Immature natural killer cell (primary cell): Measurements from ENCODE around the gene LAMB1. TPM values are rescaled to one million over a fixed set of nuclear protein-coding genes. Genes with fewer than 3 reads are reported as not detected.
"Not testable (repeated sequence)": the region's sequence is repeated elsewhere in the genome, so short reads cannot be mapped to it uniquely, and the experiment has no call there.

Source experiments
- DNase-seq, 3 donors: peaks; one replicate each; pipeline ENCODE4 v3.0.0; 2022; ENCODE audit warnings: mixed read lengths in 1 of 3
- H3K27ac Mint-ChIP-seq, 6 donors: one replicate each; pipeline ENCODE4 v1.8.0; 2020; ENCODE audit warnings: mixed read lengths in 6 of 6, mild to moderate bottlenecking in 5 of 6, inconsistent platforms in 4 of 6, moderate library complexity in 3 of 6
- H3K27me3 Mint-ChIP-seq, 3 donors: one replicate each; pipeline ENCODE4 v1.8.0; 2020 to 2021; ENCODE audit warnings: low read depth in 3 of 3, mild to moderate bottlenecking in 3 of 3, mixed read lengths in 3 of 3, moderate library complexity in 3 of 3, inconsistent platforms in 1 of 3
- H3K36me3 Mint-ChIP-seq, 3 donors: one replicate each; pipeline ENCODE4 v1.8.0; 2020; ENCODE audit warnings: mixed read lengths in 3 of 3, inconsistent platforms in 2 of 3, mild to moderate bottlenecking in 2 of 3
- H3K4me1 Mint-ChIP-seq, 2 donors: one replicate each; pipeline ENCODE4 v1.8.0; 2020; ENCODE audit warnings: inconsistent platforms in 2 of 2, mild to moderate bottlenecking in 2 of 2, mixed read lengths in 2 of 2, moderate library complexity in 1 of 2
- H3K4me3 Mint-ChIP-seq, 5 donors: one replicate each; pipeline ENCODE4 v1.8.0; 2020; ENCODE audit warnings: mild to moderate bottlenecking in 5 of 5, mixed read lengths in 5 of 5, inconsistent platforms in 3 of 5, moderate library complexity in 3 of 5
- H3K9me3 Mint-ChIP-seq, 6 donors: one replicate each; pipeline ENCODE4 v1.8.0; 2020; ENCODE audit warnings: mild to moderate bottlenecking in 6 of 6, mixed read lengths in 6 of 6, inconsistent platforms in 4 of 6, moderate library complexity in 3 of 6
- polyA plus RNA-seq, 3 donors: library from polyadenylated mRNA; unstranded; fragments of 300-500 nt; fragmentation: Illumina TruSeq; gene quantifications; one replicate each; pipeline ENCODE4 v1.2.3, GENCODE V29; 2021

The LAMB1 gene
- under 1 TPM in 1 of 3 donors, not detected in 2; 0.77 TPM for polyA plus RNA-seq

- Mint-ChIP-seq H3K27me3 (peaks cover 8 to 20% (median 14%) of the 10 kb centered on the region in 3 donors), H3K4me3 (peak within 1 kb of the TSS; percentile 15 to 63 (median 56)), H3K27ac (no peak within 1 kb of the TSS), H3K4me1 (peaks cover 0 to 9% of the 10 kb centered on the region in 2 donors), H3K36me3 (no peaks in the 10 kb centered on the region), H3K9me3 (peaks cover 0 to 4% (median 1%) of the 10 kb centered on the region in 6 donors)
- DNase-seq: no peak
These were observed at the start of gene LAMB1 for GRCh38 chr7:108002726-108003598. LAMB1 (minus strand) TSS chr7:108003161; CDS start chr7:108002885, 276 bp downstream.

- H3K9me3 Mint-ChIP-seq: no peaks in the 10 kb centered on the region
- peaks cover 2 to 5% of the 10 kb centered on the region in 2 donors for H3K4me1 Mint-ChIP-seq
- DNase-seq: no peak
- H3K36me3 Mint-ChIP-seq: no peaks in the 10 kb centered on the region
- H3K27me3 Mint-ChIP-seq: peaks cover 0 to 6% (median 6%) of the 10 kb centered on the region in 3 donors
- no peak overlapping the region for H3K27ac Mint-ChIP-seq
- H3K4me3 Mint-ChIP-seq: no peak overlapping the region
These were observed 48.5 kb upstream of the LAMB1 start for GRCh38 chr7:108051454-108051853.

GRCh38 chr7:108049962-108050361 is 47.0 kb upstream of the LAMB1 start:
- H3K9me3 Mint-ChIP-seq: no peaks in the 10 kb centered on the region
- H3K4me1 Mint-ChIP-seq: peaks cover 2 to 5% of the 10 kb centered on the region in 2 donors
- no peak for DNase-seq
- no peaks in the 10 kb centered on the region for H3K36me3 Mint-ChIP-seq
- H3K27ac Mint-ChIP-seq: no peak overlapping the region
- H3K4me3 Mint-ChIP-seq: no peak overlapping the region
- H3K27me3 Mint-ChIP-seq: peaks cover 0 to 9% (median 6%) of the 10 kb centered on the region in 3 donors

DNA sequence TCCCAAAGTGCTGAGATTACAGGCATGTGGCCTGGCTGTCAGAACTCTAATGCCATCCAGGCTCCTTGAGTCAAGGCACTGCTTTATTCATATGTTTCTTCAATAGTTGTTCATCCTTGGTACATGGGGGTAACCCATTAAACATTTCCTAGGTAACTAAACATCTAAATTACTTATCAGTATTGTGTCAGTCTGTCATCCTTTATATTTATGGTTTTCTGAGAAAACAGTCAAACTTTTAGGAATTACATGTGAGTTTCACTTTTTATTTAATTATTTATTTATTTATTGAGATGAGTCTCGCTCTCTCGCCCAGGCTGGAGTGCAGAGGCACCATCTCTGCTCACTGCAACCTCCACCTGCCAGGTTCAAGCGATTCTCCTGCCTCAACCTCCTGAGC is 45.5 kb upstream of the LAMB1 start:
- Mint-ChIP-seq H3K9me3 (peaks cover 0 to 2% (median 0%) of the 10 kb centered on the region in 6 donors), H3K27ac (no peak overlapping the region), H3K4me1 (peaks cover 2 to 5% of the 10 kb centered on the region in 2 donors), H3K27me3 (peaks cover 0 to 9% (median 4%) of the 10 kb centered on the region in 3 donors), H3K36me3 (no peaks in the 10 kb centered on the region), H3K4me3 (no peak overlapping the region)
- DNase-seq: no peak

DNA sequence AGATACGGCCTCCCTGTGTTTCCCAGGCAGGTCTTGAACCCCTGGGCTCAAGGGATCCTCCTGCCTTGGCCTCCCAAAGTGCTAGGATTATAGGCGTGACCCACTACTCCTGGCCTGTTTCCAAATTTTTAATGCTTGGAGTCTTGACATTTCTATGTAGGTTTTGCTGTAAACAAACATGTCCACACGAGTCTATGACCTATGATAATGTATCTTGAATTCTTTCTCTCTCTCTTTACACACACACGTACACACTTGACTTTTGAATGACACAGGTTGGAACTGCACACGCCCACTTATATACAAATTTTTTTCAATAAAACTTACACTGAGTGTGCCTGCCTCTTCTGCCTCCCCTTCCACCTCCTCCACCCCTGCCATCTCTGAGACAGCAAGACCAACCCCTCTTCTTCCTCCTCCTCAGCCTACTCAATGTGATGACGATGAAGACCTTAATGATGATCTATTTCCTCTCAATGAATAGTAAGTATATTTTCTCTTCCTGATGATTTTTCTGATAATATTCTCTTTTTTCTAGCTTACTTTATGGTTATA is 44.1 kb upstream of the LAMB1 start:
- H3K36me3 Mint-ChIP-seq: no peaks in the 10 kb centered on the region
- H3K27ac Mint-ChIP-seq: no peak overlapping the region
- H3K27me3 Mint-ChIP-seq: peaks cover 2 to 9% (median 3%) of the 10 kb centered on the region in 3 donors
- no peak overlapping the region for H3K4me3 Mint-ChIP-seq
- H3K4me1 Mint-ChIP-seq: peaks cover 2 to 5% of the 10 kb centered on the region in 2 donors
- no peak for DNase-seq
- H3K9me3 Mint-ChIP-seq: peaks cover 0 to 2% (median 0%) of the 10 kb centered on the region in 6 donors

DNA sequence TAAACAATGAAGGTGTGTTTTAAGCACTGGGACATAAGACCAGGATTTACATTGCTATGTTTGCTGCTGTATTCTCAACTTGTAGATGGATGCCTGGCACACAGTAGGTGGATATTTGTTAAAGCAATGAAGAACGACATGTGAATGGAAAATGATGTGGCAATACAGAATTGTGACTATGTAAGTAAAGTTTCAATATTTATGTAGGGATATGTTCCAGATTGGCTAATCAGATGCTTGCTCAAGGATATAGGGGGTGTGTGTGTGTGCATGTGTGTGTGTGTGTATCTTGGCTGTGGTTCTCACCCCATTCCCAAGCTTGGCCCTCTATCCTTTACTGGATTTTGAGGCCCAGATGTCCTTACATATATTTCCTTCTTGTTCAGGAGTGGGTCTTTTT is 42.7 kb upstream of the LAMB1 start:
- Mint-ChIP-seq H3K36me3 (no peaks in the 10 kb centered on the region), H3K27ac (peak overlapping the region in 1 of 6 donors; percentile 17), H3K9me3 (peaks cover 0 to 2% (median 0%) of the 10 kb centered on the region in 6 donors), H3K27me3 (peaks cover 0 to 5% (median 2%) of the 10 kb centered on the region in 3 donors), H3K4me3 (no peak overlapping the region), H3K4me1 (peaks cover 2 to 5% of the 10 kb centered on the region in 2 donors)
- DNase-seq: no peak

DNA sequence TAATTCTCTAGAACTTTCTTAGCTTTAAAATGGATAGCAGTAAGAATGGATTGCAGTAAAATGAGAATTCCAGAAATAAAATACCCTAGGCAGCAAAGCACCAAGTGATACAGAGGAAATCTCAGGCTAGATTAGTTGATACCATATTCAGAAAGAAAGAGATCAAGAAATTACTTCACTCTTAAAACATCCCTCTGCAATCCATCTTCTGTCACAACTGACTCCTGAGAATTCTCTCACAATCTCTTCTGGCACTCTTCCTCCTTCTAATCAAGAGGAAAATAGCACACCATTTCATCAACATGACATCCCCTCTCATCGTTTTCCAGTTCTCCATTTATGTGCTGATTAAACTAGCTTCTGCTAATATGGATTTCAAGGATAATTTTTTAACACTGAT is 42.2 kb upstream of the LAMB1 start:
- no peaks in the 10 kb centered on the region for H3K36me3 Mint-ChIP-seq
- H3K4me3 Mint-ChIP-seq: no peak overlapping the region
- no peak for DNase-seq
- peaks cover 2 to 5% of the 10 kb centered on the region in 2 donors for H3K4me1 Mint-ChIP-seq
- no peak overlapping the region for H3K27ac Mint-ChIP-seq
- H3K9me3 Mint-ChIP-seq: peaks cover 0 to 2% (median 0%) of the 10 kb centered on the region in 6 donors
- H3K27me3 Mint-ChIP-seq: peaks cover 0 to 5% (median 2%) of the 10 kb centered on the region in 3 donors

DNA sequence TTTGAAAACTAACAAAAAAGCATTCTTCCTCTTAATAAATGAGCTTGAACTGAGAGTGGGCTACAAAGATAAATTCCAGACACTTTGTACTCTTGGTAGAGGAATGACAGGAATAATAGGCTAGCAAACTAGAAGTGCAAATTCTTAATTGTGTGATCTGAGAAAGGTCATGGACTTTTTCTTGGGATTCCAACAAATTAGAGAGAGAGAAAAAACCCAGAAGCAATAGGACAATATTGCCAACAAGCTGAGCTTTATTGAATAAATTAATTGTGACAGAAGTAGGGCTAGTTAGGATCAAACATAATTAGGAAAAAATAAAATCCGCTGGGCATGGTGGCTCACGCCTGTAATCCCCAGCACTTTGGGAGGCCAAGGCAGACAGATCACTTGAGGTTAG is 41.4 kb upstream of the LAMB1 start:
- H3K9me3 Mint-ChIP-seq: peaks cover 0 to 2% (median 0%) of the 10 kb centered on the region in 6 donors
- H3K4me3 Mint-ChIP-seq: no peak overlapping the region
- no peak for DNase-seq
- peaks cover 2 to 5% of the 10 kb centered on the region in 2 donors for H3K4me1 Mint-ChIP-seq
- H3K27me3 Mint-ChIP-seq: peaks cover 0 to 5% (median 2%) of the 10 kb centered on the region in 3 donors
- H3K36me3 Mint-ChIP-seq: no peaks in the 10 kb centered on the region
- no peak overlapping the region for H3K27ac Mint-ChIP-seq

DNA sequence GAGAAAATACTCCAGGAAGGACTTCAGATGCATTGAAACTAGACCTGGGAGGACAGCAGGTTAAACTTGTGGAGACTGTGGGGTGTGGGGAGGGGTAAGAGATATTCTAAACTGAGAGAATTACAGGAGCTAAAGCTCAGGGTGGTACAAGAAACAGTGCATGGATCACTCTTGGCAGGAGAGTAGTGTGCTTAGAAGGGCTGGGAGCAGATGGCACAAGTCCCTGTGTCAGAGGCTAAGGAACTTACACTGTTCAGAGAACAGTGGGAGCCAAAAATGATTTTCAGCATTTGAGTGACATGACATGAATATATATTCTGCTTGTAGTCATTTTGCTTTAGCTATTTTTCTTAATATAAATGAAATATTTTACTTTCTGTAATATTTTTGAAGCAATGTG is 36.0 kb upstream of the LAMB1 start:
- no peak for DNase-seq
- H3K4me3 Mint-ChIP-seq: no peak overlapping the region
- H3K4me1 Mint-ChIP-seq: no peaks in the 10 kb centered on the region
- H3K27ac Mint-ChIP-seq: no peak overlapping the region
- peaks cover 0 to 2% (median 0%) of the 10 kb centered on the region in 6 donors for H3K9me3 Mint-ChIP-seq
- H3K27me3 Mint-ChIP-seq: peaks cover 0 to 3% (median 0%) of the 10 kb centered on the region in 3 donors
- H3K36me3 Mint-ChIP-seq: no peaks in the 10 kb centered on the region

GRCh38 chr7:108037741-108038140 is 34.8 kb upstream of the LAMB1 start:
- Mint-ChIP-seq H3K27me3 (peaks cover 0 to 2% (median 0%) of the 10 kb centered on the region in 3 donors), H3K4me3 (no peak overlapping the region), H3K27ac (no peak overlapping the region), H3K36me3 (no peaks in the 10 kb centered on the region), H3K4me1 (no peaks in the 10 kb centered on the region), H3K9me3 (no peaks in the 10 kb centered on the region)
- no peak for DNase-seq

- no peak for DNase-seq
- H3K4me1 Mint-ChIP-seq: no peaks in the 10 kb centered on the region
- peaks cover 0 to 2% (median 0%) of the 10 kb centered on the region in 3 donors for H3K27me3 Mint-ChIP-seq
- no peak overlapping the region for H3K4me3 Mint-ChIP-seq
- no peaks in the 10 kb centered on the region for H3K9me3 Mint-ChIP-seq
- H3K36me3 Mint-ChIP-seq: no peaks in the 10 kb centered on the region
- no peak overlapping the region for H3K27ac Mint-ChIP-seq
These were observed 34.2 kb upstream of the LAMB1 start for GRCh38 chr7:108037140-108037539.

DNA sequence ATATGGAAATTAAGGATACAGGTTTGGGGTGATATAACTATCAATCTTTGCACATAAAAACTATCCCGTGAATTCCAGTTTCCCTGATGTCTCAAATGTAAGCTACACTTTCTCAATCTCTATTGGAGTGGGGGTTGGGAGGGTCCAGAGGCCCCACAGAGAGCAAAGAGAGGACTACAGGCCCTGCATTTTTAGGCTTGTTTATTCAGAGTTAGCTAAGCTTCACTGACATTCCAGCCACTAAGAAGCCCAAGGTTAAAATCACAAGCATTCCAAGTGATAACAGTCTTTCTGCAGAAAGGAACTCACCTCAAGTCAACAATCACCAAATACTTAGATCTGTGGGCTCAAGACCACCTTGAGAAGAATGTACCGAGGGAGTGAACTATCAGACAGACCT is 31.6 kb upstream of the LAMB1 start:
- Mint-ChIP-seq H3K4me1 (no peaks in the 10 kb centered on the region), H3K36me3 (no peaks in the 10 kb centered on the region), H3K27ac (no peak overlapping the region)

GRCh38 chr7:108033776-108034497 is 31.0 kb upstream of the LAMB1 start:
- Mint-ChIP-seq H3K27ac (no peak overlapping the region), H3K36me3 (no peaks in the 10 kb centered on the region), H3K4me1 (no peaks in the 10 kb centered on the region), H3K4me3 (no peak overlapping the region), H3K9me3 (no peaks in the 10 kb centered on the region), H3K27me3 (peaks cover 2 to 4% (median 4%) of the 10 kb centered on the region in 3 donors)
- DNase-seq: no peak

More for the DNA sequence above, 31.6 kb upstream of the LAMB1 start:
- no peaks in the 10 kb centered on the region for H3K9me3 Mint-ChIP-seq
- H3K27me3 Mint-ChIP-seq: peaks cover under 1 to 4% (median 2%) of the 10 kb centered on the region in 3 donors
- H3K4me3 Mint-ChIP-seq: no peak overlapping the region
- no peak for DNase-seq

GRCh38 chr7:108033309-108033708 is 30.3 kb upstream of the LAMB1 start:
- not testable (repeated sequence) for H3K9me3 Mint-ChIP-seq, DNase-seq, H3K27ac Mint-ChIP-seq, H3K36me3 Mint-ChIP-seq, H3K4me1 Mint-ChIP-seq, H3K27me3 Mint-ChIP-seq, H3K4me3 Mint-ChIP-seq
